ENCODE data around the gene ERICH2.
"Not testable (repeated sequence)": the region's sequence is repeated elsewhere in the genome, so short reads cannot be mapped to it uniquely, and the experiment has no call there.

The ERICH2 gene

GRCh38 chr2:170770008-170770605 is at the start of gene ERICH2:
Gene ERICH2, plus strand, starts transcription at chr2:170770378. Its CDS starts 304 bp downstream, at chr2:170770682.
- no peak for DNase-seq

GRCh38 chr2:170721678-170722077 is 48.5 kb upstream of the ERICH2 start:
- no peak for DNase-seq

GRCh38 chr2:170722301-170722700 is 47.9 kb upstream of the ERICH2 start:
- no peak for DNase-seq

DNA sequence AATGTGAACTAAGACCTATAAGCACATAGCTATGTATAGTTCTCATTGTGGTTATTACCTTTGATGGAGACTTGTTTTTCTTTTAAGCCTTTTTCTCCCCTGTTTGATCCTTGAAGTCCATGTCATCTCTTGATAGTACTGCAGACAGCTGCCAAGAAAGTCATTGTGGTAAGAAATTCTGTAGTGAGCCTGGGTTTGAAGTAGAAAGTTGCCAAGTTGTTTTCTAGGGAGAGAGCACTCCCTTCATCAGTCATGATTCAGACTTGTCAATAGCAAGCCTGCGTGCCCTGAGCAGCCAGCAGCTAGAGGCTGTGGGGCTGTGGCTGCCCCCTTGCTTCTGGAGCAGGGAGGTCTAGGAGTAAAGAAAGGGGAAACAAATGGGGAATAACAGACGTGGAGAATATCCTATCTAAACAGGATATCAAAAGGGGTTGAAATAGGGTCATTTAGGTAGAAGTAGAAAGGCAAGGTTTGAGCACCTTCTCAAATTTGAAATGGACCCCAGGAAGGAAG is 46.7 kb upstream of the ERICH2 start:
- DNase-seq: no peak

GRCh38 chr2:170733798-170734600 is 36.2 kb upstream of the ERICH2 start:
- no peak for DNase-seq

- not testable (repeated sequence) for DNase-seq
Observed at GRCh38 chr2:170734601-170735000, 35.6 kb upstream of the ERICH2 start.

GRCh38 chr2:170736628-170737027 is 33.5 kb upstream of the ERICH2 start:
- DNase-seq: no peak

DNA sequence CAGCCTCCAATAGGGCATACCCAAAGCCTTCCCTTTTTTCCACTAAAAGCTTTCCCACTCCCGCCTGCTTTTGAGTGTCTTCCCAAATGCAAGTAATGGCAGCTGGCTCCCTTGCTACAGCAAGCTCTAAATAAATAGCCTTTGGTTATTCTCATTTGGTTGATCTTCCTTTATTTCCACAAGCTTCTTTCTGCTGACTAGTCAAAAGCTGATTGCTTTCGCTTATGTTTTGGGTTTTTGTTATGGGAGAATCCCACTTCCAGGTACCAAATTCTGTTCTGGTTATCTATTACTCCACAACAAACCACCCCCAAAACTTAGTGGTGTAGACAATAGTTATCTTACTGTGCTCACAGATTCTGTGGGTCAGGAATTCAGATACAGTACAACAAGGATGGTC is 32.8 kb upstream of the ERICH2 start:
- DNase-seq: no peak

GRCh38 chr2:170737821-170738220 is 32.4 kb upstream of the ERICH2 start:
- DNase-seq: no peak

GRCh38 chr2:170739048-170739447 is 31.1 kb upstream of the ERICH2 start:
- DNase-seq: no peak

DNA sequence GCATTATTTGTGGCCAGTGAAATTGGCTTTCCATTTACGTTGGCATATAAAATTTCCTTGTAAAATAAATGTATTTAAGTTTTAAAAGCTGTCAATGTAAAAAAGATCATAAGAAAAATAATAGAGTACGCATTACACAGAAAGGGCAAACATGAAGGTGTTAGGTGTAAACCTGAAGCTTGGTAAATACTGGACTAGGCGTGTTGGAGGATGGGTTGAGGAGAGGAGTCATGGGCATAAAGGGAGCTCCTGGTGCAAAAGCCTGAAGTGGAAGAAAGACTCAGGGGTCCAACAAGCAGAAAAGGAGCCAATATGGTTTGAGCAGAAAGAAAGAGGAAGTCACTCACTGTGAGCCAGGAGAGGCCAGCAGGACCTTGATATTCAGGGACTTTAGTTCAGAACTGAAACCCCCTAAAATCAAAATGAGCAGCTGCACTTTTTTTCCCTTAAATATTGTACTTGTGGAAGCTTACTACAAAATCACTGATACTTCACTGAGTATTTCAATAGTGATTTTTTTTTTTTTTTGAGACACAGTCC is 30.6 kb upstream of the ERICH2 start:
- no peak for DNase-seq

DNA sequence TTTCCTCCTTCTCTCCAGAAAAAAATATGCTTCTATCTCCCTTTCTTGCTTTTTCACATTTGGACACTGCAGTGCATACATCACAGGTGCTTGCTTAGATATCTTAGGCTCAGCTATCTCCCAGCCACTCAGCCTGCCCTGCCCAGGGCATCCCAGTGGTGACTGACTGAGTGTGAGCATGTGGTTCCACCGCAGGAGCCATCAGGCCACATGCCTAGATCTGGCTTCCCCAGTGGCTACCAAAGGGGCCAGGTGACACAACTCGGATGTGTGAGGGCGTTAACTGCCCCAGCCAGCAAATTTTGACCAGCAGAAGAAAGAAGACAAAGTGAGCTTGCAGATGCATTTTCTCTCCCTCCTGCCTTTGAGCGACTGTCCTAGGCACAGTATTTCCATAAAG is 29.5 kb upstream of the ERICH2 start:
- DNase-seq: no peak

DNA sequence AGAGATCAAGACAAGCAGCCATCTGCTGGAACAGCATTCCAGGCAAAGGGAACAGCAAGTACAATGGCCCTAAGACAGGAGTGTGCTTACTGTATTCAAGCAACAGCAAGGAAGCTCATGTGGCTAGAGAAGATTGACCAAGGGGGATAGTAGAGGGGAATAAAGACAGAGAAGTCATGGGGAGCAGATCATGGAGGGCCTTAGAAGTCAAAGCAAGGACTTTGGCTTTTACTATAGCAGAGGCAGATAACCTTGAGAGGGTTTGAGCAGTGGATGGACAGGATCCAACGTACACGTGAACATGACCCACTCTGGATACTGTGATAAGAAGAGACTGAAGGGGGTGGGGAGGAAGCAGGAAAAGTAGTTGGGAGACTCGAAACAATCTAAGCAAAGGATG is 28.2 kb upstream of the ERICH2 start:
- DNase-seq: no peak

DNA sequence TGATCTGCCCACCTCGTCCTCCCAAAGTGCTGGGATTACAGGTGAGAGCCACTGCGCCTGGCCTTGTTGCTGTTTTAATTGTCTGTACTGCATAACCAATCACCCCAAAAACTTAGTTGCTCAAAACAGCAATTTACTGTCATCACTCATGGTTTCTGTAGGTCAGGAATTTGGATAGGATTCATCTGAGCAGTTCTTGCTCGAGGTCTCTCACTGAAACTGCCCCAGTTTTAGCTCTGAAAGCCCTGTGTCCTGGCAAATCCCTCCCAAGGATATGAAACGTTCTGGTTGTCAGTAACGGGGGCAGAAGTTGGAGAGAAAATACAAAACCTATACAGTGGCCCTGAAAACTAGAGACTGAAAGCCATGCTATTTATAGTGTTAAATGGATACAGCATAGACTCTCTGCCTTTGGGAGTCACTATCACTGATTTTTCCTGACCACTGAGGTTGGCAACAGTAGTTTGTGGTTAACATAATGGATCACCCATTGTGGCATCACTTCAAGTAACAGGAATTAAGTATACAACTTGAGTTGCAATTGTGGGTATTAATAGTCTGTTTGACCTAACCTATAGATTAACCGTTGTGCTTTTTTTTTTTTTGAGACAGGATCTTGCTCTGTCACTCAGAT is 27.2 kb upstream of the ERICH2 start:
- no peak for DNase-seq

GRCh38 chr2:170743530-170744239 is 26.5 kb upstream of the ERICH2 start:
- no peak for DNase-seq

GRCh38 chr2:170744248-170745002 is 25.8 kb upstream of the ERICH2 start:
- no peak for DNase-seq

DNA sequence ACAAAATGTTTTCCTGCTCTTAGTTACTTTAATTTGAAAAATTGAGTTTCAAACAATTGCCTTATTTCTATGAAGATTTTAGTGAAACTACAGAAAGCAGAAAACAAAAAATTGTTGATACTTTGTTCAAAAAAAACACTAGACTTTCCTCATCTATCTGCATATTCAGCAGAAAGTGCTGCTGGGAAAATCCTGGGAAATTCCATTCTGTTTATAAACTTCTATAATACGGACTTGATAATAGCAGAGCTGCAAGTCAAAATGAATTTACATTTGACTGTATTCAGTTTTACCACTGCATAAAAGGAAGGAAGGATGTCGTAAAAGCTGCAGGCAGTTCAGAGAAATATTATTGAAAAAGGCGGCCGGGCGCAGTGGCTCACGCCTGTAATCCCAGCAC is 24.9 kb upstream of the ERICH2 start:
- no peak for DNase-seq

- DNase-seq: no peak
Observed at GRCh38 chr2:170747921-170748320, 22.3 kb upstream of the ERICH2 start.

GRCh38 chr2:170751555-170751954 is 18.6 kb upstream of the ERICH2 start:
- not testable (repeated sequence) for DNase-seq

DNA sequence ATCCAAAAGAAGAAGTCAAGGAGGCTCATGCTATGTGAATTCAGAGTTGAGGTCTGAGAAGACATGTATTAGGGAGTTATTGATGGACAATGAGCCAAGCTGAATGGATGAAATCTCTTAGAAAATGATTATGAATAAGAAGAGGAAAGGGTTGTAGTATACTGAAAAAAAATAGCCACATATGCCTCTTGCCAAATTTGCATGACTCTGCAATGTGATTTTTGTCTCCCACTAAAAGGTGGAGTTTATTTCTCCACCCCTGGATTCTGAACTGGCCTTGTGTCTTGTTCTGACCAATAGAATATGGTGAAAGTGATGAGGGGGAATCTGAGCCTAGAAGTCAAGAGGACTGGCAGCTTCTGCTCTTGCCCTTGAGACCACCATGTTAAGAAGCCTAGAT is 8.6 kb upstream of the ERICH2 start:
- DNase-seq: no peak

DNA sequence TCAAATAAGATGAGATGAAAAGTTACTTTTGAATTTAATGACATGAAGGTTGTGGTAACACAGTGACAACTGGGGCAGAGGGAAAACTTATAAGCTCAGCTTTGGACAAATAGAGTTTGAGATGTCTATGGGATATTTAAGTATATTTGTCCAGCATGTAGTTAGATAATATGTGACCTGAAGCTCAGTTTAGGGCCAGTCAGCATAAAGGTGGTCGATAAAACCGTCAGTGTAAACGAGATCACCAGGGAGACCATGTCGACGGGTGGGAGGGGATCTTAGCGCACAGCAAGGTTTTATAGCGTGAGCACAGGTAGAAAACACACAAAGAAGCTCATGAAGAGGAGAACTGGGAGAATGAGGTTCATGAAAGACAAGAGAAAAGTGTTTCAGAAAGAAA is 7.4 kb upstream of the ERICH2 start:
- no peak for DNase-seq

DNA sequence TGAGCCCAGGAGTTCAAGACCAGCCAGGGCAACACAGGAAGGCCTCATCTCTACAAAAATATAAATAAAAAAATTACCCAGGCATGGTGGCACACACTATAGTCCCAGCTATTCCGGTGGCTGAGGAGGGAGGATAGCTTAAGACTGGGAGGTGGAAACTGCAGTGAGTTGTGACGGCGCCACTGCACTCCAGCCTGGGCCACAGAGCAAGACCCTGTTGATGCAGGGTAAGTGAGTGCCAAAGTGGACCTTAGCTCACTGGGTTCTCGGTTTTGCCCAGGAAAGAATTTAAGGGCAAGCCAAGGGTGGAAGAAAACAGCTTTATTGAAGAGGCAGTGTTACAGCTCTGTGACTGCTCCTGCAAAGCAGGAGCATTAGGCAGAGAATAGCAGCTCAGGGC is 6.9 kb upstream of the ERICH2 start:
- DNase-seq: no peak
